Pulmonary artery endothelial cell (primary cell): ENCODE measurements around the gene LAMA5. TPM values are rescaled to one million over a fixed set of nuclear protein-coding genes. Genes with fewer than 3 reads are reported as not detected.

Experiments used
- DNase-seq: peaks from one replicate; pipeline ENCODE4 v3.0.0-alpha.2; 2011; ENCODE audit warnings: low read depth, low spot score
- total RNA-seq: library from RNA; depleted of rRNA; stranded (reverse); fragments of >200 nt; gene quantifications from 2 replicates; pipeline ENCODE4 v1.2.3, GENCODE V29; 2014

LAMA5 gene
- total RNA-seq, 1 donor from 2014 or later, result 60.6 TPM

GRCh38 chr20:62405108-62405980 lies 38.2 kb upstream of the LAMA5 start:
- DNase-seq, result no peak

DNA sequence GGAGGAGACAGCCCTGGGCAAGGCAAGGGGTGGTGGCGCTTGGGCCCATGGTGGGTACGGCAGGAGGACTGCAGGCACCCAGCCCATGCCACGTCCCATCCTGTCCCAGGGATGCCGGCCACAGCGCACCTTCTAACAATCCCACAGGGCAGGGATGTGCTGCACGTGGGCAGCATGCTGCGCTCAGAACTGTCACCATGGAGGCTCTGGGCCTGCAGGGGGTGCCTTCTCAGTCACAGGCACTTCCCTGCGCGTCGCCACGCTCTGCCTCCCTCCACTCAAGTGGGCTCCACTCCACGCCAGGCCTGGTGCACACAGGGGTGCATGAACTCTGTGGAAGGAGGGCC lies 37.6 kb upstream of the LAMA5 start:
- no peak for DNase-seq

- DNase-seq, result no peak
These were observed 37.1 kb upstream of the LAMA5 start for GRCh38 chr20:62404112-62404665.

GRCh38 chr20:62403331-62403730 lies 36.2 kb upstream of the LAMA5 start:
- no peak for DNase-seq

DNA sequence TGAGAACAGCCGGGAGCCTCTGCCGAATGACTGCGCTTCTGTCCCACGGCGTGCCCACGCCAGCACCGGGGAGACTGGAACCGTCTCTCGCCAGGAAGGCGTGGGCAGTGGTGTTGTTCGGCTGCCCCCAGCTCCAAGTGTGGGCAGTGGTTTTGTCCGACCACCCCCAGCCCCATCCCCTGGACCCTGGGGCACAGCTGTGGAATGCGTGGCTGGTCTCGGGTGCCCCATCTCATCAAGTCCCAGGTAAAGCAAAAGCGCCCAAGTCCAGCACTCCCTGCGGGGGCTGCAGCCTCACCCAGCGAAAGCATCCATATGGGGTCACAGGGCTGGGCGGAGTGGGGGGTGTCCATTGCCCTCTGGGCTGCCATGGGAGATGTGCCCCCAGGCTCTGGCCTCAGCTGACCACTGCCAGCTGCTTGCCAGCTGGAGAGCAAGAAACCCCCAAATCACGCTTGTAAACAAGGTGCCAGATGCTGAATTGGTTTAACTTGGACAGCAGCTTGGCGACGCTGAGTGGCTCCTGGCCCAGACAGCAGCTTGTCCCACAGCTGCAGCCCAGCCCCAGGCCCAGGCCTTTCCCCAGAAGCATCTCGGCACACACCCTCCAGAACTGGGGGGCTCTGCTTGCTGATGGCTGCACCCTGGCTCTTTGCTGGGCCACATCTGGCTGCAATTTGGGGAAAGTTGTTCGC lies 35.5 kb upstream of the LAMA5 start:
- DNase-seq, result no peak

- no peak for DNase-seq
These were observed 34.2 kb upstream of the LAMA5 start for GRCh38 chr20:62401331-62401779.

DNA sequence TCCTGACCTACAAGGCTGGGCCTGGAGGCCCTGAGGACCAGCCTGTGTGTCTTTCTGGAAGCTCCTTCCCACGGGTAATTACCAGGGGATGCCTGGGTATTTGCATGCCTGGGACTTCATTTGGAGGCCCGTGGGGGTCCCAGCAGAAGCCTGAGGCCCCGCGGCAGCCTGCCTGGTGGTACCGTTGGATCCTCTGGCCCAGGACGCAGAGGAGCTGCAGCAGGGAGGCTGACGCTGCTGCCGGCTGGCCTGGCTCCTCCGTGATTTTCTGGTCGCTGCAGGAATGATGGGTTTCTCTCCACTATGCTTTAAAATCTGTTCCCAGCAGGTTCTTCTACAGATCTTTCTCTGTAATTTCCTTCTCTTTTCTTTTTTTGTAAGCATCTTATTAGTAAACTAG lies 33.4 kb upstream of the LAMA5 start:
- no peak for DNase-seq

GRCh38 chr20:62400021-62400420 lies 32.9 kb upstream of the LAMA5 start:
- DNase-seq, result no peak

DNA sequence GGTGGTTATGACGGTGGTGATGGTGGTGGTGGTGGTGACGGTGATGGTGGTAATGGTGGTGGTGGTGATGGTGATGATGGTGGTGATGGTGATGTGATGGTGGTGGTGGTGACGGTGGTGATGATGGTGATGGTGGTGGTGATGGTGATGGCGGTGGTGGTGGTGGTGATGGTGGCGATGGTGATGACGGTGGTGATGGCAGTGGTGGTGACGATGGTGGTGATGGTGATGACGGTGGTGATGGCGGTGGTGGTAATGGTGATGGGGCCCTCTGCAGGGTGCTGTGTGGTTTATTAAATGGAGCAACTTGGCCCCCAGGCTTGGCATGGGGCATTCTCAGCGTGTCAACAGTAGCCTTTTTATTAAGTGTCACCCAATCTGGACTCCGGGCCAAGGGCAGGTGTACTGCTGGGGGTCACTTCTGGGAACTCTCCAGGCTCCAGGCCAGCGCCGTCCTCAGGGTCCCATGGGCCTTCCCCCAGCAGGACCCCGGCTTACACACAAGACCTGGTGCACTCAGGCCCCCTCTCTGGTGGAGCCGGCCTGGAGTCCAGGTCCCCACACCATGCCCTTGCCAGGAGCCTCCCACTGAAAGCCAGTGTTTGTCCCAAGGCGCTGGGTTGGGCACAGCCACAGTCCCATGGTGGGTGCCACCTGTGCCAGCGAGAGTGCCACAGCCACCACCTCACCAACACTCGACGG lies 31.2 kb upstream of the LAMA5 start:
- no peak for DNase-seq

GRCh38 chr20:62396367-62397239 lies 29.5 kb upstream of the LAMA5 start:
- DNase-seq, result no peak

GRCh38 chr20:62395311-62396242 lies 28.5 kb upstream of the LAMA5 start:
- DNase-seq, result no peak

- DNase-seq, result no peak
These were observed 27.4 kb upstream of the LAMA5 start for GRCh38 chr20:62394248-62395245.

GRCh38 chr20:62393830-62394229 lies 26.7 kb upstream of the LAMA5 start:
- no peak for DNase-seq

- no peak for DNase-seq
These were observed 26.2 kb upstream of the LAMA5 start for GRCh38 chr20:62393335-62393665.

- DNase-seq, result no peak
These were observed 25.7 kb upstream of the LAMA5 start for GRCh38 chr20:62392621-62393334.

DNA sequence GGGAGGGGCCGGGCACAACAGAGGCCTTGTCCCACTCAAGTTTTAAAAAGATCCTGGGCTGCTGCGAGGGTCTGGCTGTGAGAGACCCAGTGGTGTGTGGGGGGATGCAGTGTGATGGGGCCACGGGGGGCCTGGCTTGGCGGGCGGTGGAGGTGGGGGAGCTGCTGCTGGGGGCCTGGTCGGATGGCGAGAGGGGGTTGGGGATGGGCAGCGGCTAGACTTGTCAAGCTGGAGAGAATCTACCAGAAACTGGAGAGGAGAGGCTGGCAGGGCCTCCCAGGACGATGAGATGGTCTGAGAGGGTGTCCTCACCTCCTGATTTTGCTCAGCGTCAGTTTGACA lies 24.9 kb upstream of the LAMA5 start:
- DNase-seq, result no peak

DNA sequence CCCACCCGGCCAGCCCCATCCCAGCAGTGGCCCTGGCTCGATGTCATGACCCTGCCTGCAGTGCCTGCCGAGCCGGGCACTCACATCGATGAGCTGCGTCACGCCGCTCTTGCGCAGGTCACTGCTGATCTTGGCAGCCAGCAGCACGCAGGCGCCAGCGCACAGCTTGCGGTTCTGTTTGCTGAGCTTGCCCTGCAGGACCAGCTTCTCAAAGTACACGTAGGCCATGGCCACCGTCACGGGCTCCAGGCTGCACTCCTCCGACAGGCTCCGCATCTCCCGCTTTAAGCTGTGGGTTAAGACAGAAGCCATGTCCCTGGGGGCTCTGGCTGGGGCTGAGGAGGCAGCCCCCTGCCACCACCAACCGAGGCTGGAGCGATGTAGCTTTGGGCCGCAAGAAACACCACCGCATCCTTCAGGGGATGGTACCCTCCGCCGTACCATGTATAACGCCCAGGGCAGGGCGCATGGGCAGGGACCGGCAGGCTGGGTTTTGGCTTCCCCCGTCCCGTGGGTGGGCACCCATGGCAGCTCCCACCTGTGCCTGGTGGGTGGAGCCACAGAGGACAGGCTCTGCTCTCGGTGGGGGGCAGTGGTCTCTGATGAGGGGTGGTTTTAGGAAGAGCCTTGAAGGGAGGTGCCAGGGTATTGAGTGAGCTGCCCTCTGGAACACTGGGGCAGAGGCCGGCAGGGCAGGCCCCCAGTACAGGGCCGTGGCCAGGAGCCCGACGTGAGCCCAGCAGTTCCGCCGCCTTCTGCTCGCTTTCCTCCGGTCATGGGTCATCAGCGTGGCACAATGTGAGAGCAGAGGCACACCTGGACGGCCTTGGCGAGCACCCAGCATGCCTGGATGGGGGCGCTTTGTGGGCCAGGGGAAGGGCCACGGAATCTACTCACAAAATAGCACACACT lies 24.3 kb upstream of the LAMA5 start:
- no peak for DNase-seq
